ENCODE results near the gene SLC35C1. TPM values are rescaled to one million over a fixed set of nuclear protein-coding genes. Genes with fewer than 3 reads are reported as not detected.

Gene SLC35C1
- total RNA-seq, 1 experiment from 2014 or later = 8.9 TPM

- no peak for TF ChIP-seq CTCF (conservative IDR thresholded peaks at IDR 0.05)
- Mint-ChIP-seq H3K4me3 (no peak overlapping the region), H3K9me3 (no peaks in the 10 kb centered on the region), H3K4me1 (peaks cover 20 to 33% of the 10 kb centered on the region in 2 experiments), H3K27ac (peak overlapping the region in 1 of 3 experiments; percentile 44; a peak in 1 of 7 replicates), H3K27me3 (ENCODE audit: low read depth) (peaks cover 4% of the 10 kb centered on the region; the same call in 1 of the 2 replicates), H3K36me3 (ENCODE audit: insufficient read depth in 1 of 3, low read depth in 3 of 3) (no peaks in the 10 kb centered on the region; a peak in 1 of 7 replicates)
- Histone ChIP-seq H3K27ac (ENCODE audit: insufficient read length, low read depth, low read length) (no peak overlapping the region), H4K5ac (ENCODE audit: insufficient read length, low read depth, low read length) (no peak overlapping the region), H3K4ac (ENCODE audit: low read depth, low read length) (no peak overlapping the region), H3K56ac (ENCODE audit: insufficient read length, low read depth, low read length) (no peak overlapping the region), H2BK5ac (ENCODE audit: insufficient read length, low read length) (no peak overlapping the region), H3K27me3 (ENCODE audit: insufficient read depth, low read length) (no peaks in the 10 kb centered on the region), H2BK15ac (ENCODE audit: low read depth, low read length) (no peak overlapping the region), H4K8ac (replicated peaks; ENCODE audit: insufficient read length, low read depth, low read length) (no peak overlapping the region), H2BK120ac (ENCODE audit: low read depth, low read length, poor library complexity, severe bottlenecking) (no peak overlapping the region), H2AK5ac (ENCODE audit: insufficient read length, low read length) (no peak overlapping the region), H4K91ac (ENCODE audit: insufficient read length, low read depth, low read length) (no peak overlapping the region), H3K23ac (ENCODE audit: insufficient read length, low read depth, low read length) (no peak overlapping the region), H3K79me1 (ENCODE audit: insufficient read depth, low read depth, low read length, poor library complexity, severe bottlenecking) (no peaks in the 10 kb centered on the region), H4K20me1 (ENCODE audit: control insufficient read depth, insufficient read depth, insufficient read length) (no peaks in the 10 kb centered on the region), H3K9ac (ENCODE audit: extremely low read depth, insufficient read length, low read length) (no peak overlapping the region), H2BK20ac (ENCODE audit: low read depth, low read length, poor library complexity, severe bottlenecking) (no peak overlapping the region), H3K4me2 (ENCODE audit: insufficient read depth, insufficient read length, low read length) (no peak overlapping the region), H3K23me2 (ENCODE audit: insufficient read length, low read depth, low read length, poor library complexity, severe bottlenecking) (no peaks in the 10 kb centered on the region), H3K14ac (ENCODE audit: insufficient read depth, low read length) (no peak overlapping the region), H3K4me1 (ENCODE audit: insufficient read depth, low read length) (no peaks in the 10 kb centered on the region; the same call in 1 of the 2 replicates), H3K79me2 (ENCODE audit: insufficient read depth, low read length) (no peaks in the 10 kb centered on the region), H2BK12ac (ENCODE audit: insufficient read length, low read depth, low read length) (no peak overlapping the region), H2AFZ (ENCODE audit: low read length) (no peak overlapping the region), H3K18ac (ENCODE audit: insufficient read length, low read depth, low read length) (no peak overlapping the region), H3K9me3 (ENCODE audit: control insufficient read depth, low read depth, low read length) (no peaks in the 10 kb centered on the region), H3T11ph (ENCODE audit: low read length) (no peak overlapping the region)
- no peak for DNase-seq
- WGBS (ENCODE audit: extremely low coverage, insufficient read length, low lambda C conversion rate) = no CpG with 5 or more reads among the region's 7 CpGs
Measured at GRCh38 chr11:45817191-45817590, 12.2 kb downstream of the SLC35C1 start.

All from H9 (cell line).